Stimulated activated memory B cell treated with anti-CD40 and anti-IgM and Interleukin-4, amounts not matched to agents 10 μg/mL and 1 μg/mL and 100 μg/mL, for 72 hours (primary cell): ENCODE data around the gene UCP1.

Experiments used
- ATAC-seq: fragments of 150-1000 bp; cut with Tn5 transposase; 2 replicates; pipeline ENCODE4 v1.10.0; 2021
- H3K27ac Mint-ChIP-seq: one replicate; pipeline ENCODE4 v1.8.0; 2022; ENCODE audit warnings: mild to moderate bottlenecking, mixed read lengths
- H3K27me3 Mint-ChIP-seq: one replicate; pipeline ENCODE4 v1.8.0; 2022; ENCODE audit warnings: mixed read lengths
- H3K36me3 Mint-ChIP-seq: one replicate; pipeline ENCODE4 v1.8.0; 2022; ENCODE audit warnings: mixed read lengths
- H3K4me1 Mint-ChIP-seq: one replicate; pipeline ENCODE4 v1.8.0; 2022; ENCODE audit warnings: mixed read lengths
- H3K4me3 Mint-ChIP-seq: one replicate; pipeline ENCODE4 v1.8.0; 2022; ENCODE audit warnings: mild to moderate bottlenecking, moderate library complexity, mixed read lengths
- H3K9me3 Mint-ChIP-seq: one replicate; pipeline ENCODE4 v1.8.0; 2022; ENCODE audit warnings: mixed read lengths

The UCP1 gene

GRCh38 chr4:140568507-140569306 lies at the start of gene UCP1:
Gene UCP1 (minus strand): TSS chr4:140568961. CDS start chr4:140568729, 232 bp downstream.
- H3K27me3 Mint-ChIP-seq, result no peaks in the 10 kb centered on the region
- H3K4me1 Mint-ChIP-seq, result peaks cover 24% of the 10 kb centered on the region
- H3K4me3 Mint-ChIP-seq, result peak within 1 kb of the TSS; percentile 69
- peaks cover 5% of the 10 kb centered on the region for H3K36me3 Mint-ChIP-seq
- H3K9me3 Mint-ChIP-seq, result peaks cover 14% of the 10 kb centered on the region
- H3K27ac Mint-ChIP-seq, result no peak within 1 kb of the TSS
- ATAC-seq, result no peak

GRCh38 chr4:140617499-140618248 lies 48.9 kb upstream of the UCP1 start:
- Mint-ChIP-seq H3K9me3 (no peaks in the 10 kb centered on the region), H3K4me1 (peaks cover 3% of the 10 kb centered on the region), H3K4me3 (no peak overlapping the region), H3K27ac (no peak overlapping the region), H3K27me3 (no peaks in the 10 kb centered on the region), H3K36me3 (no peaks in the 10 kb centered on the region)
- ATAC-seq, result no peak

GRCh38 chr4:140615451-140615850 lies 46.7 kb upstream of the UCP1 start:
- Mint-ChIP-seq H3K4me3 (no peak overlapping the region), H3K36me3 (no peaks in the 10 kb centered on the region), H3K4me1 (peaks cover 11% of the 10 kb centered on the region), H3K27me3 (no peaks in the 10 kb centered on the region), H3K27ac (no peak overlapping the region), H3K9me3 (no peaks in the 10 kb centered on the region)
- no peak for ATAC-seq

GRCh38 chr4:140612357-140612756 lies 43.6 kb upstream of the UCP1 start:
- Mint-ChIP-seq H3K27ac (peak overlapping the region; percentile 23), H3K27me3 (peaks cover 9% of the 10 kb centered on the region), H3K36me3 (no peaks in the 10 kb centered on the region), H3K4me1 (peaks cover 11% of the 10 kb centered on the region), H3K9me3 (no peaks in the 10 kb centered on the region), H3K4me3 (no peak overlapping the region)
- no peak for ATAC-seq

- ATAC-seq, result no peak
- Mint-ChIP-seq H3K27me3 (peaks cover 14% of the 10 kb centered on the region), H3K27ac (peak overlapping the region; percentile 23), H3K9me3 (no peaks in the 10 kb centered on the region), H3K4me3 (no peak overlapping the region), H3K4me1 (peaks cover 11% of the 10 kb centered on the region), H3K36me3 (no peaks in the 10 kb centered on the region)
Observed at GRCh38 chr4:140611854-140612253, 43.1 kb upstream of the UCP1 start.

GRCh38 chr4:140609548-140610425 lies 41.0 kb upstream of the UCP1 start:
- peaks cover 19% of the 10 kb centered on the region for H3K27me3 Mint-ChIP-seq
- no peaks in the 10 kb centered on the region for H3K36me3 Mint-ChIP-seq
- H3K27ac Mint-ChIP-seq, result no peak overlapping the region
- peaks cover 11% of the 10 kb centered on the region for H3K4me1 Mint-ChIP-seq
- no peaks in the 10 kb centered on the region for H3K9me3 Mint-ChIP-seq
- no peak for ATAC-seq
- no peak overlapping the region for H3K4me3 Mint-ChIP-seq

- peaks cover 10% of the 10 kb centered on the region for H3K4me1 Mint-ChIP-seq
- peaks cover 19% of the 10 kb centered on the region for H3K27me3 Mint-ChIP-seq
- no peaks in the 10 kb centered on the region for H3K9me3 Mint-ChIP-seq
- H3K4me3 Mint-ChIP-seq, result no peak overlapping the region
- no peak for ATAC-seq
- no peak overlapping the region for H3K27ac Mint-ChIP-seq
- no peaks in the 10 kb centered on the region for H3K36me3 Mint-ChIP-seq
Observed at GRCh38 chr4:140607852-140608251, 39.1 kb upstream of the UCP1 start.

GRCh38 chr4:140604544-140604943 lies 35.8 kb upstream of the UCP1 start:
- H3K27ac Mint-ChIP-seq, result no peak overlapping the region
- H3K27me3 Mint-ChIP-seq, result peaks cover 19% of the 10 kb centered on the region
- no peaks in the 10 kb centered on the region for H3K4me1 Mint-ChIP-seq
- no peaks in the 10 kb centered on the region for H3K9me3 Mint-ChIP-seq
- no peak for ATAC-seq
- no peaks in the 10 kb centered on the region for H3K36me3 Mint-ChIP-seq
- H3K4me3 Mint-ChIP-seq, result no peak overlapping the region

GRCh38 chr4:140603286-140603685 lies 34.5 kb upstream of the UCP1 start:
- Mint-ChIP-seq H3K27ac (no peak overlapping the region), H3K27me3 (peaks cover 19% of the 10 kb centered on the region), H3K4me1 (no peaks in the 10 kb centered on the region), H3K36me3 (no peaks in the 10 kb centered on the region), H3K4me3 (no peak overlapping the region), H3K9me3 (no peaks in the 10 kb centered on the region)
- no peak for ATAC-seq

- H3K36me3 Mint-ChIP-seq, result no peaks in the 10 kb centered on the region
- H3K27me3 Mint-ChIP-seq, result peaks cover 14% of the 10 kb centered on the region
- no peaks in the 10 kb centered on the region for H3K9me3 Mint-ChIP-seq
- no peaks in the 10 kb centered on the region for H3K4me1 Mint-ChIP-seq
- H3K4me3 Mint-ChIP-seq, result no peak overlapping the region
- H3K27ac Mint-ChIP-seq, result no peak overlapping the region
- no peak for ATAC-seq
Observed at GRCh38 chr4:140602714-140603113, 34.0 kb upstream of the UCP1 start.

- no peak overlapping the region for H3K4me3 Mint-ChIP-seq
- H3K4me1 Mint-ChIP-seq, result no peaks in the 10 kb centered on the region
- no peak for ATAC-seq
- no peaks in the 10 kb centered on the region for H3K27me3 Mint-ChIP-seq
- H3K9me3 Mint-ChIP-seq, result no peaks in the 10 kb centered on the region
- H3K27ac Mint-ChIP-seq, result no peak overlapping the region
- H3K36me3 Mint-ChIP-seq, result no peaks in the 10 kb centered on the region
Observed at GRCh38 chr4:140600408-140600807, 31.6 kb upstream of the UCP1 start.

GRCh38 chr4:140595065-140595464 lies 26.3 kb upstream of the UCP1 start:
- no peak overlapping the region for H3K4me3 Mint-ChIP-seq
- peaks cover 5% of the 10 kb centered on the region for H3K9me3 Mint-ChIP-seq
- H3K4me1 Mint-ChIP-seq, result no peaks in the 10 kb centered on the region
- H3K27me3 Mint-ChIP-seq, result peaks cover 42% of the 10 kb centered on the region
- peak; percentile 85 for ATAC-seq
- H3K27ac Mint-ChIP-seq, result no peak overlapping the region
- no peaks in the 10 kb centered on the region for H3K36me3 Mint-ChIP-seq

- Mint-ChIP-seq H3K27ac (no peak overlapping the region), H3K4me3 (no peak overlapping the region), H3K9me3 (no peaks in the 10 kb centered on the region), H3K4me1 (peaks cover under 1% of the 10 kb centered on the region), H3K27me3 (peaks cover 12% of the 10 kb centered on the region), H3K36me3 (no peaks in the 10 kb centered on the region)
- ATAC-seq, result no peak
Observed at GRCh38 chr4:140584439-140584838, 15.7 kb upstream of the UCP1 start.

- peaks cover 8% of the 10 kb centered on the region for H3K4me1 Mint-ChIP-seq
- no peak for ATAC-seq
- no peak overlapping the region for H3K27ac Mint-ChIP-seq
- no peak overlapping the region for H3K4me3 Mint-ChIP-seq
- H3K36me3 Mint-ChIP-seq, result no peaks in the 10 kb centered on the region
- no peaks in the 10 kb centered on the region for H3K9me3 Mint-ChIP-seq
- H3K27me3 Mint-ChIP-seq, result peaks cover 36% of the 10 kb centered on the region
Observed at GRCh38 chr4:140581078-140581477, 12.3 kb upstream of the UCP1 start.

GRCh38 chr4:140579278-140579677 lies 10.5 kb upstream of the UCP1 start:
- peaks cover 53% of the 10 kb centered on the region for H3K27me3 Mint-ChIP-seq
- H3K36me3 Mint-ChIP-seq, result no peaks in the 10 kb centered on the region
- peaks cover 8% of the 10 kb centered on the region for H3K4me1 Mint-ChIP-seq
- H3K9me3 Mint-ChIP-seq, result no peaks in the 10 kb centered on the region
- no peak for ATAC-seq
- no peak overlapping the region for H3K4me3 Mint-ChIP-seq
- no peak overlapping the region for H3K27ac Mint-ChIP-seq
